GM23338 (cell line): ENCODE results near the gene PAPOLG. TPM values are rescaled to one million over a fixed set of nuclear protein-coding genes. Genes with fewer than 3 reads are reported as not detected.

Experiments used
- ATAC-seq: fragments of 200-7000 bp; cut with Tn5 transposase; 3 replicates; pipeline ENCODE4 v1.9.1; 2020
- DNase-seq: peaks from one replicate; pipeline ENCODE4 v3.0.0-alpha.2; 2015; ENCODE audit warnings: low spot score
- H2AFZ ChIP-seq: fragments of 200-600 bp; sonication (generic); 2 replicates; pipeline ENCODE4 v1.8.0; 2016; ENCODE audit warnings: antibody characterized with exemption, mild to moderate bottlenecking, moderate library complexity
- H3F3A ChIP-seq: fragments of 200-600 bp; sonication (generic); replicated peaks from 2 replicates; pipeline ENCODE4 v1.8.0; 2017; ENCODE audit warnings: antibody characterized with exemption, mixed run types, low read depth
- H3K27ac ChIP-seq: fragments of 200-600 bp; sonication (generic); 2 replicates; pipeline ENCODE4 v1.6.1; 2016; ENCODE audit warnings: low read depth
- H3K27me3 ChIP-seq: fragments of 200-600 bp; sonication (generic); 2 replicates; pipeline ENCODE4 v1.8.0; 2016; ENCODE audit warnings: mild to moderate bottlenecking, mixed run types, moderate library complexity; ENCODE audit not compliant: insufficient read depth
- H3K36me3 ChIP-seq: fragments of 200-600 bp; sonication (generic); 2 replicates; pipeline ENCODE4 v1.8.0; 2016; ENCODE audit warnings: mild to moderate bottlenecking; ENCODE audit not compliant: insufficient read depth
- H3K4me1 ChIP-seq: fragments of 200-600 bp; sonication (generic); 2 replicates; pipeline ENCODE4 v1.8.0; 2016; ENCODE audit warnings: mild to moderate bottlenecking, moderate library complexity; ENCODE audit not compliant: insufficient read depth
- H3K4me2 ChIP-seq: fragments of 200-600 bp; sonication (generic); 2 replicates; pipeline ENCODE4 v1.7.1; 2017; ENCODE audit warnings: mixed run types
- H3K4me3 ChIP-seq: fragments of 200-600 bp; sonication (generic); 2 replicates; pipeline ENCODE4 v1.6.1; 2016; ENCODE audit warnings: mixed run types
- H3K79me2 ChIP-seq: fragments of 200-600 bp; sonication (generic); replicated peaks from 2 replicates; pipeline ENCODE4 v1.8.0; 2017; ENCODE audit warnings: mild to moderate bottlenecking; ENCODE audit not compliant: insufficient read depth
- H3K9me2 ChIP-seq: fragments of 200-600 bp; sonication (generic); 2 replicates; pipeline ENCODE4 v1.8.0; 2017; ENCODE audit not compliant: insufficient read depth
- H4K20me1 ChIP-seq: fragments of 200-600 bp; sonication (generic); replicated peaks from 2 replicates; pipeline ENCODE4 v1.8.0; 2017; ENCODE audit warnings: mild to moderate bottlenecking; ENCODE audit not compliant: insufficient read depth
- H3K27ac Mint-ChIP-seq: 2 replicates; pipeline ENCODE4 v1.8.0; 2020; ENCODE audit warnings: inconsistent platforms, mild to moderate bottlenecking, moderate library complexity, mixed read lengths
- H3K27me3 Mint-ChIP-seq: 3 replicates; pipeline ENCODE4 v1.8.0; 2022; ENCODE audit warnings: low read depth, mild to moderate bottlenecking, moderate library complexity, mixed read lengths, inconsistent platforms; ENCODE audit not compliant: insufficient read depth, poor library complexity
- H3K36me3 Mint-ChIP-seq: 3 replicates; pipeline ENCODE4 v1.8.0; 2021; ENCODE audit warnings: low read depth, mild to moderate bottlenecking, inconsistent platforms, moderate library complexity, mixed read lengths
- H3K4me1 Mint-ChIP-seq: 3 replicates; pipeline ENCODE4 v1.8.0; 2020; ENCODE audit warnings: mild to moderate bottlenecking, inconsistent platforms, mixed read lengths
- H3K4me3 Mint-ChIP-seq: 3 replicates; pipeline ENCODE4 v1.8.0; 2021; ENCODE audit warnings: moderate library complexity, mild to moderate bottlenecking, inconsistent platforms, mixed read lengths
- H3K9me3 Mint-ChIP-seq: 3 replicates; pipeline ENCODE4 v1.8.0; 2020; ENCODE audit warnings: moderate library complexity, mild to moderate bottlenecking, inconsistent platforms, mixed read lengths
- CREB1 ChIP-seq: fragments of 250-450 bp; sonication (Bioruptor Pico); IDR thresholded peaks from 2 replicates; pipeline ENCODE4 v1.5.0; 2020; ENCODE audit warnings: low read depth, mild to moderate bottlenecking, moderate library complexity
- CTCF ChIP-seq, 2 experiments: fragments of 200-600 bp in 1 of 2; sonication (generic) in 1 of 2; conservative IDR thresholded peaks; 2 replicates each; pipeline versions ENCODE4 v1.5.1 to v1.6.1; 2016 to 2017; ENCODE audit warnings: antibody characterized with exemption in 2 of 2, low read depth in 2 of 2, mild to moderate bottlenecking in 2 of 2, moderate library complexity in 1 of 2
- ETS1 ChIP-seq: IDR thresholded peaks from 2 replicates; pipeline ENCODE4 v1.6.1; 2016; ENCODE audit warnings: antibody characterized with exemption
- EZH2 ChIP-seq: fragments of 200-600 bp; sonication (generic); IDR thresholded peaks from one replicate; pipeline ENCODE4 v1.8.0; 2017; ENCODE audit warnings: antibody characterized with exemption, mild to moderate bottlenecking, low read depth; ENCODE audit not compliant: unreplicated experiment
- JUNB ChIP-seq: IDR thresholded peaks from one replicate; pipeline ENCODE4 v1.6.1; 2016; ENCODE audit warnings: antibody characterized with exemption; ENCODE audit not compliant: unreplicated experiment
- POLR2AphosphoS5 ChIP-seq: IDR thresholded peaks from 2 replicates; pipeline ENCODE4 v1.6.1; 2016; ENCODE audit warnings: antibody characterized with exemption, low read depth
- ZNF331 ChIP-seq: fragments of 250-450 bp; sonication (Bioruptor Pico); IDR thresholded peaks from 2 replicates; pipeline ENCODE4 v1.5.0; 2020; ENCODE audit warnings: low read depth, mild to moderate bottlenecking, moderate library complexity
- ZNF462 ChIP-seq: fragments of 250-450 bp; sonication (Bioruptor Pico); IDR thresholded peaks from 2 replicates; pipeline ENCODE4 v1.5.0; 2020; ENCODE audit warnings: mild to moderate bottlenecking, moderate library complexity
- polyA plus RNA-seq: library from polyadenylated mRNA; unstranded; fragments of >200 nt; fragmentation: Nextera tagmentation; extraction: Ambion mirVana; gene quantifications from 2 replicates; pipeline ENCODE4 v1.2.1, GENCODE V29; 2016
- total RNA-seq: library from RNA; depleted of rRNA; stranded (reverse); fragments of >200 nt; shearing (Covaris generic); gene quantifications from 2 replicates; pipeline ENCODE4 v1.2.3, GENCODE V29; 2014
- TF ChIP-seq, protein P1 (sequence below): IDR thresholded peaks from one replicate; pipeline ENCODE4 v1.6.1; 2018; ENCODE audit warnings: antibody characterized with exemption; ENCODE audit not compliant: unreplicated experiment

PAPOLG gene
- total and polyA plus RNA-seq, 2 experiments from 2014 or later: 13.8 to 31.2 TPM

GRCh38 chr2:60832621-60833020 is 76.6 kb downstream of the PAPOLG start (continued):
- TF ChIP-seq ZNF462: no peak
- no peak for TF ChIP-seq POLR2AphosphoS5
- no peak for TF ChIP-seq EZH2
- TF ChIP-seq CTCF (conservative IDR thresholded peaks at IDR 0.05; ENCODE audit: low read depth in 2 of 2): no peak

DNA sequence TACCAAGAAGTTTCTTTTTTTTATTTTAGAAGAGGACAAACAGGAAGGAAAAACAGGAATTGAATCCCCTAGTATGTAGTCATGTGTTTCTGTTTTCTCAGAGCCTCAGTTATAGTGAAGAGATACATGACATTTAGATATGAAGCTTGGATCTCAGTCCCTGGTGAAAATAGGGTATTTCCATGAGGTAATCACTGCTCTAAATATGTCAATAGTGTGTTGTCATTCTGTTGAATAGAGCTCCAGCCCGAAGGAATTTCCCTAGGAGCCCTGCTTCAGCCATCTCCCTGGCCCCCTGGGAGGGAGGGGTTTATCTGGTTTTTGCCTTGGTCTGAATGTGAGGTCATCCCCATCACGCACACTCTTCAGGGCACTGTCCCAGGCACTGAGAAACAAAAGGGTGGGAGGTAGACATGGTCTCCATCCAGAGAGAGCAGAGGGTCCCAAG is 78.2 kb downstream of the PAPOLG start:
- peaks cover 14% of the 10 kb centered on the region for H3K4me1 Mint-ChIP-seq
- H2AFZ ChIP-seq: no peak overlapping the region
- no peak for TF ChIP-seq EZH2
- no peak for TF ChIP-seq ETS1
- TF ChIP-seq, protein P1, sequence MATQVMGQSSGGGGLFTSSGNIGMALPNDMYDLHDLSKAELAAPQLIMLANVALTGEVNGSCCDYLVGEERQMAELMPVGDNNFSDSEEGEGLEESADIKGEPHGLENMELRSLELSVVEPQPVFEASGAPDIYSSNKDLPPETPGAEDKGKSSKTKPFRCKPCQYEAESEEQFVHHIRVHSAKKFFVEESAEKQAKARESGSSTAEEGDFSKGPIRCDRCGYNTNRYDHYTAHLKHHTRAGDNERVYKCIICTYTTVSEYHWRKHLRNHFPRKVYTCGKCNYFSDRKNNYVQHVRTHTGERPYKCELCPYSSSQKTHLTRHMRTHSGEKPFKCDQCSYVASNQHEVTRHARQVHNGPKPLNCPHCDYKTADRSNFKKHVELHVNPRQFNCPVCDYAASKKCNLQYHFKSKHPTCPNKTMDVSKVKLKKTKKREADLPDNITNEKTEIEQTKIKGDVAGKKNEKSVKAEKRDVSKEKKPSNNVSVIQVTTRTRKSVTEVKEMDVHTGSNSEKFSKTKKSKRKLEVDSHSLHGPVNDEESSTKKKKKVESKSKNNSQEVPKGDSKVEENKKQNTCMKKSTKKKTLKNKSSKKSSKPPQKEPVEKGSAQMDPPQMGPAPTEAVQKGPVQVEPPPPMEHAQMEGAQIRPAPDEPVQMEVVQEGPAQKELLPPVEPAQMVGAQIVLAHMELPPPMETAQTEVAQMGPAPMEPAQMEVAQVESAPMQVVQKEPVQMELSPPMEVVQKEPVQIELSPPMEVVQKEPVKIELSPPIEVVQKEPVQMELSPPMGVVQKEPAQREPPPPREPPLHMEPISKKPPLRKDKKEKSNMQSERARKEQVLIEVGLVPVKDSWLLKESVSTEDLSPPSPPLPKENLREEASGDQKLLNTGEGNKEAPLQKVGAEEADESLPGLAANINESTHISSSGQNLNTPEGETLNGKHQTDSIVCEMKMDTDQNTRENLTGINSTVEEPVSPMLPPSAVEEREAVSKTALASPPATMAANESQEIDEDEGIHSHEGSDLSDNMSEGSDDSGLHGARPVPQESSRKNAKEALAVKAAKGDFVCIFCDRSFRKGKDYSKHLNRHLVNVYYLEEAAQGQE: no peak
- no peak for TF ChIP-seq JUNB
- no peak for TF ChIP-seq ZNF331
- TF ChIP-seq CREB1 (CRISPR knock-in tag): peak; percentile 14; the same call in 1 of the 2 replicates

More for the DNA sequence above, 78.2 kb downstream of the PAPOLG start:
- Mint-ChIP-seq H3K36me3 (no peaks in the 10 kb centered on the region), H3K27me3 (peaks cover 29% of the 10 kb centered on the region), H3K4me3 (no peak overlapping the region), H3K9me3 (no peaks in the 10 kb centered on the region), H3K27ac (no peak overlapping the region)
- Histone ChIP-seq H3K36me3 (no peaks in the 10 kb centered on the region), H3K27ac (no peak overlapping the region), H3K27me3 (peaks cover 45% of the 10 kb centered on the region), H3K79me2 (no peaks in the 10 kb centered on the region), H3K9me2 (peaks cover 5% of the 10 kb centered on the region; the same call in 1 of the 2 replicates), H3K4me1 (0 out of 2 replicates have a peak, but pooled peaks cover 4% of the 10 kb centered on the region), H3K4me2 (no peak overlapping the region), H4K20me1 (no peaks in the 10 kb centered on the region), H3K4me3 (no peak overlapping the region), H3F3A (no peaks in the 10 kb centered on the region)
- ATAC-seq (peak; percentile 44), DNase-seq (peak; percentile 19)
